ENCODE data around the gene TGM2. TPM values are rescaled to one million over a fixed set of nuclear protein-coding genes. Genes with fewer than 3 reads are reported as not detected.

The TGM2 gene
- total and polyA plus RNA-seq, 9 of the 15 experiments (the other 6 are each of a cell fraction or from before 2014, with no cell fraction given) = 5.5 to 78.5 (median 37.6) TPM

- Histone ChIP-seq H3K36me3 (ENCODE audit: control insufficient read depth, insufficient read depth, low read length) (no peaks in the 10 kb centered on the region), H4K20me1 (replicated peaks; ENCODE audit: control insufficient read depth, insufficient read depth, low read length) (0 out of 2 replicates have a peak, but pooled peaks cover 4% of the 10 kb centered on the region), H3K9me1 (ENCODE audit: control insufficient read depth, insufficient read depth, low read length) (no peaks in the 10 kb centered on the region), H3K4me3 (no peak overlapping the region), H3K27ac (ENCODE audit: extremely low read depth, low read depth, low read length) (no peak overlapping the region), H3K4me1 (replicated peaks in 1 of 2; ENCODE audit: control insufficient read depth in 2 of 2, insufficient read depth in 2 of 2, low read length in 2 of 2) (peaks cover 9 to 12% of the 10 kb centered on the region in 2 experiments; a peak in 2 of 5 replicates), H3K9ac (ENCODE audit: insufficient read depth in 1 of 2, low read depth in 2 of 2, low read length in 2 of 2) (peak overlapping the region in 1 of 2 experiments; percentile 73; a peak in 1 of 4 replicates), H3K27me3 (ENCODE audit: control insufficient read depth in 2 of 2, insufficient read depth in 2 of 2, low read length in 2 of 2) (peaks cover 15 to 16% of the 10 kb centered on the region in 2 experiments; a peak in 4 of 5 replicates), H3K9me3 (replicated peaks; ENCODE audit: control insufficient read depth, insufficient read depth, low read depth, low read length) (no peaks in the 10 kb centered on the region), H2AFZ (ENCODE audit: low read depth, low read length) (peak overlapping the region; percentile 16), H3K4me2 (ENCODE audit: insufficient read depth, low read length) (peak overlapping the region; percentile 34; the same call in 1 of the 2 replicates), H3K79me2 (ENCODE audit: control insufficient read depth, insufficient read depth, low read length) (no peaks in the 10 kb centered on the region)
- FAIRE-seq = peak; percentile 86
- peak; percentile 71 for ATAC-seq
- in situ Hi-C loops (cut with MboI) = no loop called here
- no TSS peak for BruUV-seq (replicated peaks)
- WGBS (ENCODE audit: insufficient coverage, low coverage, missing lambda C conversion rate) = 27% methylated on average over 14 of the region's 14 CpGs
- CTCF ChIA-PET (ENCODE audit: low intra/inter-chr PET ratio) = interaction anchor here (0.9 kb wide), 1 partner anchor 47 kb away, joined by 3 read pairs; no protein-coding TSS in a partner anchor
- intact Hi-C loops (cut with micrococcal nuclease) = loop anchor here (2.0 kb wide), 1 partner anchor 47 kb away; no protein-coding TSS in a partner anchor
- DNase-seq (ENCODE audit: extremely low read depth in 1 of 4, low spot score in 3 of 4) = peak; percentile 31 to 68 (median 52)
- POLR2A ChIA-PET = interaction anchor here (0.6 to 1.0 kb wide), 4 partner anchors 9 to 46 kb away, joined by 3 to 4 read pairs (median 3); no protein-coding TSS in a partner anchor
- no peak for TF ChIP-seq SREBF2 (CRISPR knock-in tag; IDR thresholded peaks at IDR 0.05)
- peak in 1 of 2 experiments; percentile 48; a peak in 1 of 4 replicates for TF ChIP-seq RCOR1 (IDR thresholded peaks at IDR 0.05; ENCODE audit: borderline replicate concordance in 1 of 2, low read depth in 2 of 2, low read length in 2 of 2)
- TF ChIP-seq MYC (IDR thresholded peaks at IDR 0.05; ENCODE audit: low read depth, low read length) = no peak
- TF ChIP-seq MYC (CRISPR knock-in tag; IDR thresholded peaks at IDR 0.05; ENCODE audit: borderline replicate concordance, low read depth) = no peak
- TF ChIP-seq BCOR (IDR thresholded peaks at IDR 0.05) = peak; percentile 95
- no peak for TF ChIP-seq POU5F1 (IDR thresholded peaks at IDR 0.05; ENCODE audit: borderline replicate concordance, low read depth, low read length, partially characterized antibody)
- TF ChIP-seq RAD21 (CRISPR knock-in tag; conservative IDR thresholded peaks at IDR 0.05 in 1 of 2, IDR thresholded peaks at IDR 0.05 in 1 of 2) = no peak
- no peak for TF ChIP-seq SMARCA4 (IDR thresholded peaks at IDR 0.05)
- no peak for TF ChIP-seq FOXA1 (IDR thresholded peaks at IDR 0.05; ENCODE audit: borderline replicate concordance)
- no peak for TF ChIP-seq TGIF2 (CRISPR knock-in tag; IDR thresholded peaks at IDR 0.05)
- TF ChIP-seq CBX1 (IDR thresholded peaks at IDR 0.05; ENCODE audit: low read depth) = peak; percentile 67; the same call in 1 of the 2 replicates
- no peak for TF ChIP-seq E2F8 (IDR thresholded peaks at IDR 0.05; ENCODE audit: low read depth, partially characterized antibody)
- TF ChIP-seq CBX5 (IDR thresholded peaks at IDR 0.05; ENCODE audit: borderline replicate concordance, low read depth) = no peak
- no peak for TF ChIP-seq ZMIZ1 (IDR thresholded peaks at IDR 0.05; ENCODE audit: low read depth in 2 of 2, low read length in 2 of 2)
Measured at GRCh38 chr20:38173237-38174156, 8.4 kb upstream of the TGM2 start.
